ENCODE results near the gene FAM168B. TPM values are rescaled to one million over a fixed set of nuclear protein-coding genes. Genes with fewer than 3 reads are reported as not detected.
A peak's percentile ranks its signal among the peaks of the same experiment; 100 is the strongest.

The FAM168B gene
- total RNA-seq, 1 experiment from 2014 or later: 138 TPM

DNA sequence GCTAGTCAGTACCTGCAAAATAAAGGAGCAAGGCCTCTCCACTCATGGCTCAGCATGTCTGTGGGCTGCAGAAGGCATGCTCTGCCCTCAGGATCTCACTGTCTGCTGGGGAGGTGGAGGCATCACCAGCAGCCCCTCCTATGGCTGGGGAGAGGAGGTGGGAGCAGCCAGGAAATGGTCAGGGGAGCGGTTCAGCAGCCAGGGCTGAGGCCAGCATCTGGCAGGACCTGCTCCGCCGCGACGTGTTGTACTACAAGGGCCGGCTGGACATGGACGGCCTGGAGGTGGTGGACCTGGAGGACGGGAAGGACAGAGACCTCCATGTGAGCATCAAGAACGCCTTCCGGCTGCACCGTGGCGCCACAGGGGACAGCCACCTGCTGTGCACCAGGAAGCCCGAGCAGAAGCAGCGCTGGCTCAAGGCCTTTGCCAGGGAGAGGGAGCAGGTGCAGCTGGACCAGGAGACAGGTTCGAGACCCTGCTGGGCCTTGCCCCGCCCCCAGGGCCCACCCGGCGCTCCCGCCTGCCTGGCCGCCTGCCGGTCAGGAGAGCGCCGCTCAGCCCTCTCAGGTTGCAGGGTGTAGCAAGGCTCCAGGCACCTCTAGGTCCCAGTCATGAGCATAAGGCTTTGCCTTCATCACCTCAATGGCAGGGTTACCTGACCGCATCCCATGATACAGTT lies 49.0 kb downstream of the FAM168B start:
- Histone ChIP-seq H3K27me3 (replicated peaks) (no peaks in the 10 kb centered on the region), H3K36me3 (peaks cover 34% of the 10 kb centered on the region), H3K4me1 (replicated peaks) (no peaks in the 10 kb centered on the region), H3K4me3 (no peak overlapping the region), H3K27ac (no peak overlapping the region), H3K9me3 (replicated peaks) (no peaks in the 10 kb centered on the region)
- no peak for DNase-seq (ENCODE audit: low read depth in 1 of 2, low spot score in 2 of 2)

GRCh38 chr2:131043199-131044074 lies 49.8 kb downstream of the FAM168B start:
- Histone ChIP-seq H3K27me3 (replicated peaks) (no peaks in the 10 kb centered on the region), H3K4me3 (no peak overlapping the region), H3K27ac (no peak overlapping the region), H3K36me3 (peaks cover 26% of the 10 kb centered on the region), H3K4me1 (replicated peaks) (no peaks in the 10 kb centered on the region), H3K9me3 (replicated peaks) (no peaks in the 10 kb centered on the region)
- no peak for DNase-seq (ENCODE audit: low read depth in 1 of 2, low spot score in 2 of 2)

GRCh38 chr2:131042148-131042775 lies 51.0 kb downstream of the FAM168B start:
- Histone ChIP-seq H3K36me3 (peaks cover 16% of the 10 kb centered on the region), H3K4me3 (no peak overlapping the region), H3K27ac (no peak overlapping the region), H3K4me1 (replicated peaks) (no peaks in the 10 kb centered on the region), H3K9me3 (replicated peaks) (no peaks in the 10 kb centered on the region), H3K27me3 (replicated peaks) (no peaks in the 10 kb centered on the region)
- no peak for DNase-seq (ENCODE audit: low read depth in 1 of 2, low spot score in 2 of 2)

DNA sequence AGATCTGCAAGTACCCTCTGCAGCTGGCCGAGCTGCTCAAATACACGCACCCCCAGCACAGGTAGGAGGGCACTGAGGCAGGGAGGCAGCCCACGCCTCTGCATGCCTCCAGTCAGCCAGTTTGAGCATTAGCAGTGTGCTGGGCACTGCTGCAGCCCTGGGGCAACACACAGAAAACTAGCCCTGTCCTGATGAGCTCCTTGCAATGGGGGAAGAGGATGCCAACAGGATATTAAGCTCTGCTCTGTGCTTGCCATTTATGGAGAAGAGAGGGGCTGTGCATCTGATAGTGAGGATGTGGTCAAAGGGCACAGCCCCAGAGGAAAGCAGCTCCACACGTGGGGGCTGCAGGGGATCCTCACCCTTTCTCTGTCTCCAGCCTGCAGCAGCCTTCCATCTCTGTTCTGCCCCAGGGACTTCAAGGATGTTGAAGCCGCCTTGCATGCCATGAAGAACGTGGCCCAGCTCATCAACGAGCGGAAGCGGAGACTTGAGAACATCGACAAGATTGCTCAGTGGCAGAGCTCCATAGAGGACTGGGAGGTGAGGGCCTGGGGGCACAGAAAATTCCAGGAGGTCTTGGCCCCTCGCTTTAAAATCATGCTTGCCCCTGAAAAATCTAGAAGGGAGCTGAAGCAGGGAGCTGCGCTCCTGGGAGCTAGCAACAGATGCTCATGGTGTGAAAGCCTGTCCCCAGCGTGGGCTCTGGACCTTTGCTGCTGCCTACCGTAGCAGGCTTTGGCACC lies 51.7 kb downstream of the FAM168B start:
- no peaks in the 10 kb centered on the region for H3K9me3 ChIP-seq (replicated peaks)
- no peak overlapping the region for H3K4me3 ChIP-seq
- H3K36me3 ChIP-seq: peaks cover 9% of the 10 kb centered on the region
- H3K27me3 ChIP-seq (replicated peaks): no peaks in the 10 kb centered on the region
- no peak overlapping the region for H3K27ac ChIP-seq
- H3K4me1 ChIP-seq (replicated peaks): no peaks in the 10 kb centered on the region
- no peak for DNase-seq (ENCODE audit: low read depth in 1 of 2, low spot score in 2 of 2)

DNA sequence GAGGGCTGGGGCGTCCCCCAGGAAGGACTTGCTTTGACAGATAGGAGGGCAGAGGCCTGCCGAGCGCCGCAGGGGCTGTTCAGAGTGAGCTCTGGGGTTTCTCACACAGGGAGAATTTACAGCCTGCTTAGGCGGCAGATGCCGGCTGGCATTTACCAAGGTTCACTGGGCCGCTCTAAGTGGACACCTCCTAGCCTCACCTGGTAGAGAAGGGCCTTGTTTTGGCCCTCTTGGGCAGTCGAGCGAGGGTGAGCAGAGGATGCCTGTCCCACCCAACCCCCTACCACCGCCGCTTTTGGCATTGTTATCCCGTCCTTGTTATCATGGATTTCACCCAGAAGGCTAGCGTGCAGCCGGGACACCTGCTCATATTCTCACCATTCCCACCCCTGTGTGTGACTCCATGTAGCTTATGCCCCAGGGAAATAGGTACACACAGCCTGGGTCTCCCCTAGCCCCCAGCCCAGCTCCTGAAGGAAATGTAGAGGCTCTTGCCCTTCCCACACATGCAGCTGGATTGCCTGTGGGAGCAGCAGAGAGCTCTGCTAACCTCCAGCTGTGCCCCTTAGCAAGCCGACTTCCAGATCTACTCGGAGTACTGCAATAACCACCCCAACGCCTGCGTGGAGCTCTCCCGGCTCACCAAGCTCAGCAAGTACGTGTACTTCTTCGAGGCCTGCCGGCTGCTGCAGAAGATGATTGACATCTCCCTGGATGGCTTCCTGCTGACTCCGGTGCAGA lies 52.4 kb downstream of the FAM168B start:
- DNase-seq (ENCODE audit: low read depth in 1 of 2, low spot score in 2 of 2): no peak
- H3K36me3 ChIP-seq: peaks cover 2% of the 10 kb centered on the region
- no peaks in the 10 kb centered on the region for H3K4me1 ChIP-seq (replicated peaks)
- no peaks in the 10 kb centered on the region for H3K27me3 ChIP-seq (replicated peaks)
- no peak overlapping the region for H3K27ac ChIP-seq
- H3K9me3 ChIP-seq (replicated peaks): no peaks in the 10 kb centered on the region; the same call in 1 of the 2 replicates
- no peak overlapping the region for H3K4me3 ChIP-seq

GRCh38 chr2:131039908-131040660 lies 53.2 kb downstream of the FAM168B start:
- Histone ChIP-seq H3K4me3 (no peak overlapping the region), H3K4me1 (replicated peaks) (peaks cover 5% of the 10 kb centered on the region; the same call in 1 of the 2 replicates), H3K27ac (no peak overlapping the region), H3K36me3 (no peaks in the 10 kb centered on the region), H3K9me3 (replicated peaks) (no peaks in the 10 kb centered on the region; the same call in 1 of the 2 replicates), H3K27me3 (replicated peaks) (no peaks in the 10 kb centered on the region)
- no peak for DNase-seq (ENCODE audit: low read depth in 1 of 2, low spot score in 2 of 2)

DNA sequence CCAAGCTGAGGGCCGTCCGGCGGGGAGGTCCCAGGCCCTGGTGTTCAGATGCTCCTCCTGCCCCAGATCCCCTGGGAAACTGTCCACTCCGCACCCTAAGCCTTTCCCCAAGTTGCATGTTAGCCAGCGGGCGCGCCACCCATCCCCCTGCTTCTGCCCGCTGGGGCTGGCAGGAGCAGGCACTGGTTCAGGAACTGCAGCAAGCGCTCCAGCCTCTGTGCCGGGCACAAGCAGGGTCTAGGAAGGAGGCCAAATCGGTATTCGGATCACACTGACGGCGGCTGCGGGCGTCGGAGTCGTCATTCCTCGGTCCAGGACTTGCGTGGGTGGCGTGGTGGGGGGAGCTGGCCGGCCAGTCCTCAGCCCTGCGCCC lies 53.7 kb downstream of the FAM168B start:
- DNase-seq (ENCODE audit: low read depth in 1 of 2, low spot score in 2 of 2): peak in 1 of 2 experiments; percentile 41
- H3K27me3 ChIP-seq (replicated peaks): no peaks in the 10 kb centered on the region
- peaks cover 10% of the 10 kb centered on the region for H3K4me1 ChIP-seq (replicated peaks)
- H3K9me3 ChIP-seq (replicated peaks): no peaks in the 10 kb centered on the region; the same call in 1 of the 2 replicates
- H3K27ac ChIP-seq: no peak overlapping the region
- no peaks in the 10 kb centered on the region for H3K36me3 ChIP-seq
- no peak overlapping the region for H3K4me3 ChIP-seq

DNA sequence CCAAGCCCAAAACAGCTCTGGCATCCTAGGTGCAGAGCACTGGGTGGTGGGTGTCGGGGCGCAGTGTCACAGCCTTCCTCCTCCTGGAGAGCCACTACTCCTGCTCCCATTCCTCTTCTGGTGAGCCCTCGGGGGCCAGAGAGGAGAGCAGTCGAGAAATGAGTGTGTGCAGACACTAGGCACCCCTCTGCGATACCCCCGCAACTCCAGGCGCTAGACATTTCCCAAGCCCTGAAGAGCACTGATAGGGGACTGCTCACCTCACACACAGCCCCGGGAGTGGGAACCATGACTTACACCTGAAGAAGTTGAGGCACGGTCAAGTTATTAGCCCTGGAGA lies 54.2 kb downstream of the FAM168B start:
- Histone ChIP-seq H3K9me3 (replicated peaks) (no peaks in the 10 kb centered on the region; the same call in 1 of the 2 replicates), H3K36me3 (no peaks in the 10 kb centered on the region), H3K4me3 (no peak overlapping the region), H3K27me3 (replicated peaks) (no peaks in the 10 kb centered on the region), H3K27ac (no peak overlapping the region), H3K4me1 (replicated peaks) (peaks cover 15% of the 10 kb centered on the region)
- DNase-seq (ENCODE audit: low read depth in 1 of 2, low spot score in 2 of 2): no peak

- Histone ChIP-seq H3K9me3 (replicated peaks) (no peaks in the 10 kb centered on the region; the same call in 1 of the 2 replicates), H3K27ac (no peak overlapping the region), H3K27me3 (replicated peaks) (no peaks in the 10 kb centered on the region), H3K4me3 (no peak overlapping the region), H3K36me3 (no peaks in the 10 kb centered on the region), H3K4me1 (replicated peaks) (peaks cover 20% of the 10 kb centered on the region)
- DNase-seq (ENCODE audit: low read depth in 1 of 2, low spot score in 2 of 2): no peak
Observed at GRCh38 chr2:131038258-131039100, 54.8 kb downstream of the FAM168B start.

- peaks cover 20% of the 10 kb centered on the region for H3K4me1 ChIP-seq (replicated peaks)
- no peaks in the 10 kb centered on the region for H3K36me3 ChIP-seq
- DNase-seq (ENCODE audit: low read depth in 1 of 2, low spot score in 2 of 2): no peak
- no peak overlapping the region for H3K27ac ChIP-seq
- H3K27me3 ChIP-seq (replicated peaks): no peaks in the 10 kb centered on the region
- H3K9me3 ChIP-seq (replicated peaks): no peaks in the 10 kb centered on the region; the same call in 1 of the 2 replicates
- H3K4me3 ChIP-seq: no peak overlapping the region
Observed at GRCh38 chr2:131037398-131038257, 55.6 kb downstream of the FAM168B start.

DNA sequence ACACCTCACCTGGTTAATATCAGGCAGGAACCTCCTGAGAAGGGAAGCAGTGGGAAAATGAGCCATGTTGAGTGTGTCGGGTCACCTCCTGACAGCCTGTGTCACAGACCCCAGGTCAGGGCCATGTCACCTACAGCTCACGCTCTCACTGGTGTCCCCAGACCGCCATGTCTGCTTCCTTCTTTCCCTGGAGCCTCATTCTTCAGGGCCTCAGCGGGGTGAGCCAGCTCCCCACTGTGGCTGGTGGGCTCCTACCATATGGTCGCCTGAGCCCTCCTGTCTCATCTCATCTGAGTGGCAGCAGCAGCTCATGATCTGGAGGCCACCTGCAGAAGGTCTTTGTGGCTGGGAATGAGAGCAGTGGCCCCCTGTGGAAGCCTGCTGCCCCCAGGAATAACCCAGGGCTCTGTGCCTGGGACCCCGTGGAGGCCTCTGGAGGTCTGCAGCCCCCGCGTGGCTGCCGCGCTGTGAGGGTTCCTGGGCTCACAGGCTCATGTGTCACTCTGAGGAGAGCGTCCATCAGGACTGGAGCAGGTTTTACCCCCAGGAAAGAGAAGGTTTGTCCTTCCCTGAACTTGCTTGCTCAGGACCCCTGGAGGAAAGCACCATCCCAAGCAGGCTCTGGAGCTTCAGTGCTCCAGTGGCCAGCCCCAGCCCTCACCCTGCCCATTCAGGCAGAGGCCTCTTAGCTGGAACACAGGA lies 56.4 kb downstream of the FAM168B start:
- H3K36me3 ChIP-seq: no peaks in the 10 kb centered on the region
- H3K4me3 ChIP-seq: no peak overlapping the region
- no peaks in the 10 kb centered on the region; the same call in 1 of the 2 replicates for H3K9me3 ChIP-seq (replicated peaks)
- DNase-seq (ENCODE audit: low read depth in 1 of 2, low spot score in 2 of 2): no peak
- peaks cover 20% of the 10 kb centered on the region for H3K4me1 ChIP-seq (replicated peaks)
- no peaks in the 10 kb centered on the region for H3K27me3 ChIP-seq (replicated peaks)
- no peak overlapping the region for H3K27ac ChIP-seq
